Activated CD8-positive, alpha-beta memory T cell treated with anti-CD3 and anti-CD28 coated beads for 48 hours (primary cell): Measurements from ENCODE around the gene UBE2F.
"Not testable (repeated sequence)": the region's sequence is repeated elsewhere in the genome, so short reads cannot be mapped to it uniquely, and the experiment has no call there.

Source experiments
- DNase-seq, 3 experiments: peaks; one replicate each; pipeline ENCODE4 v3.0.0-alpha.2; 2020; ENCODE audit warnings: low read depth in 2 of 3, low spot score in 2 of 3

The UBE2F gene

GRCh38 chr2:237943395-237944094 lies 23.3 kb upstream of the UBE2F start:
- DNase-seq, result no peak

DNA sequence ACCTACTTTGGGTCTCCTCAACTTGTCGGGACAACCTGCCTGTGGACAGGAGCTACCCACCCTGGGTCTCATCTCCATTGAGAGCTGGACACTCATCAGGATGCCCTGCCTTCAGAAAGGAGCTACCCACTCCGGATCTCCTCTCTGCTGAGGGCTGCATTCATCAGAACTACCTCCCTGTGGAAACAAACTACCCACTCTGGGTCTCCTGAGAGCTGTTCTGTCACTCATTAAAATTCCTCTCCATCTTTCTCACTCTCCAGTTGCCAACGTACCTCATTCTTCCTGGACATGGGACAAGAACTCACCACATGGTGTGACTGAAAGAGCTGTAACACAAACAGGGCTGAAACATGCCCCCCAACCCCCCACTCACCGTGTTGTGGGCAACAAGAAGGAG lies 22.5 kb upstream of the UBE2F start:
- no peak for DNase-seq

GRCh38 chr2:237946423-237946822 lies 20.4 kb upstream of the UBE2F start:
- DNase-seq, result no peak

- DNase-seq, result not testable (repeated sequence)
Observed at GRCh38 chr2:237951354-237951753, 15.5 kb upstream of the UBE2F start.

- DNase-seq, result no peak
Observed at GRCh38 chr2:237951878-237952277, 14.9 kb upstream of the UBE2F start.

DNA sequence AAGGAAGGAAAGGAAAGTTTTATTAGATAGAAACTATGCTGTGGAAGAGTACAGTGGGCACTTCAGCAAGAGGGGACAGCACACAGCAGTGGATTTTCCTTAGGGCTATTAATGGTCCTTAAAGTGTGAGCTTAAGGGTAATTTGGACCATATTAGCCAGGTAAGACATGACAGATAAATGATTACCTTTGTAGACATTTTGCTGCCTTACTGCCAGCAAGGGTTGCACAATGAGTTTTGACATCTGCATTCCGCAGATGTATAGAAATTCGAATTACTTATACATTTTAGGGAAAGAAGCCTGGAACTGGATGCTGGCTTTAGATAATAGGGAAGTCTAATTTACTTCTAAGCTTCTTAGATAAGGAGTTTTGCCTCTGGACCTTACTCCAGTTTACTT lies 14.0 kb upstream of the UBE2F start:
- no peak for DNase-seq

DNA sequence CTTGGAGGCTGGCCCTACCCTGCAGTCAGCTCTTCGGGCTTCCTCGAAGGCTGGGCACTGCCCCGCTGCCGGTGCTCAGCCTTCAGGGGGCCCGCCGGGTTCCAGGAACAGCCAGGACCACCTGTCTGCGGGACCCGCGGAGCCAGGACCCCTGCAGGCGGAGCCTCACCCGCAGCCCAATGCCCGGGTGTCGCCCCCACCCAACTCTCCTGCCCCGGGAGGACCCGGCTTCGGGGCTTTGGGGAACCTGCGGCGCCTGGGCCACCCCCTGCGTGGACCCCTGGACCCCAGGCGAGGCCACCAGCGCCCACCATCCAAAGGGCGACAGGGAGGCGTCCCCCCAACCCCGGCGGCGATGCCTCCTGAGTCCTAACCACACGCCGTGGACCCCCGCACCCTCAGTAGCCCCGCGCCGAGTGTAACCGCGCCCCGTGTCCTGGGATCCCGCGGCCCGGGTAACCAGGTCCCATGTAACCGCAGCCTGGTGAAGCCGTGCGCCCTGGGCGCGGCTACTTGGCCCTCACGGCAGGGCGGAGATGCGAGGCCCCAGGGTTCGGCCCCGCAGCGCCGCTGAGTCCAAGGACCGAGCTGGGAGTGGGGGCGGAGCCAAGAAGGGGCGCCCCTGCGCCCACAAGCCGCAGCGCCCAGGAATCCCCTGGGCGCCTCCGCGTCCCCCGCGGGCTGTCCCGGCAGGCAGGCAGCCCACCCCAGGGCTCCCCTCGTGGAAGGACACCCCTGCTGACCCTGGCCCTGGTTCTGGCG lies 11.0 kb upstream of the UBE2F start:
- DNase-seq, result no peak

- no peak for DNase-seq
Observed at GRCh38 chr2:237956402-237956736, 10.4 kb upstream of the UBE2F start.

GRCh38 chr2:237961637-237962036 lies 5.2 kb upstream of the UBE2F start:
- DNase-seq, result no peak

- no peak for DNase-seq
Observed at GRCh38 chr2:237962432-237963084, 4.3 kb upstream of the UBE2F start.

GRCh38 chr2:237963490-237963991 lies 3.3 kb upstream of the UBE2F start:
- not testable (repeated sequence) for DNase-seq

GRCh38 chr2:237964194-237964577 lies 2.6 kb upstream of the UBE2F start:
- no peak for DNase-seq

DNA sequence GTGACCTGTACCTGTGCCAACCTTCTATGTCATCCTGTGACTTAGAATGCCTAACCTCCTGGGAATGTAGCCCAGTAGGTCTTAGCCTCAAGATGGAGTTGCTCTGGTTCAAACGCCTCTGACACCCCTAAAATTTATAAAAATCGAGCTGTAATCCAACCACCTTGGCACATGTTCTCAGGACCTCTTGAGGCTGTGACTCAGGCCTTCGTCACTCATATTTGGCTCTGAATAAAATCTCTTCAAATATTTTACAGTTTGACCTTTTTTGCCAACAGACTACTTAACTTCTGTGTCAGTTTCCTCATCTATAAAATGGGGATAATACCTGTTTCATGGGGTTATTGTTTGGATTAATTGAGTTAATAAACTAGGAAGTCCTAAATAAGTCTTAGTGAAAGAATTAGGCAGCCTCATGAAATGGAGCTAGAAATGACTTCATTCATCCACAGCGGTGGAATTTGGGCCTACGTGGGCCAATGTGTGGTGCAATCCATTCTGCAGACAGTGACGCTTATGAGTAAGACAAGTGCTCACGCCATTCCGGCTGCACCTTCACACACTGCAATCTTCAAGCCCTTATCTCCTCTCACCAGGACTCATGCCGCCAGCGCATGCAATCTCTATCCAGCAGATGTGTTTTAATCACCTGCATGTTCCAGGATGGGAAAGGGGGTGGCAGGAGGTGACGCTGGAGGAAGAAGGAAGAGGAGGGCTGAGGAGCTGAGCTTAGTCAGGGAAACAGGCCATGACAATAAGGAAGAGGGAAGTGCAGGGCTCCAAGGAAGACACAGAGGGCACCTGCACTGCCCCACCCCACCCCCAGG lies 2.0 kb upstream of the UBE2F start:
- no peak for DNase-seq

DNA sequence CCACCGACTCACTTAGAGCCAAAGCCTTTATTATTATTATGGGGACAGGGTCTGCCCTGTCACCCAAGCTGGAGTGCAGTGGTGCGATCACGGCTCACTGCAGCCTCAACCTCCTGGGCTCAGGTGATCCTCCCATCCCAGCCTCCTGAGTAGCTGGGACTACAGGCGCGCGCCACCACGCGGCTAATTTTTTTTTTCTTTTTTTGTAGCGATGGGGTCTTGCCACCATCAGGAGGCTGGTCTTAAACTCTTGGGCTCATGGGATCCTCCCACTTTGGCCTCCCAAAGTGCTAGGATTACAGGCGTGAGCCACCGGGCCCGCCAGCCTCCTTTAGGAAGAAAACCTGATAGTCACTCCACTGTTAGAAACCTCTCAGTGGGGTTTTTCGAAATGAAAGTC lies 970 bp upstream of the UBE2F start:
- DNase-seq, result not testable (repeated sequence)

DNA sequence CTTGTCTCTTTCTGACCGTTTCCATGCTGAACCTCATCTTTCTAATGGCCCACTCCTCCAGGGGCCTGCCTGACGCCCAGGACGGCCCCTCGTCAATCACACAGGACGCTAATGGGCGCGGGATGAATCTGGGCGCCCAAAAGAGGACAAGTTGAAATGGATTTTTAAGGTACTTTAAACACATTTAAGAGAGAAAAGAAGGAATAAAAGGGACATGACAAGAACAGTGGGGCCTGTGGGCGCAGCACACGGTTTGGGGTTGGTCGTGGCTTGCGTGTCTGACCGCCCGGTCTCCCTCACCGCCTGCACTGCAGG lies 607 bp upstream of the UBE2F start:
- no peak for DNase-seq

GRCh38 chr2:237967463-237967951 lies 693 bp downstream of the UBE2F start:
- no peak for DNase-seq

DNA sequence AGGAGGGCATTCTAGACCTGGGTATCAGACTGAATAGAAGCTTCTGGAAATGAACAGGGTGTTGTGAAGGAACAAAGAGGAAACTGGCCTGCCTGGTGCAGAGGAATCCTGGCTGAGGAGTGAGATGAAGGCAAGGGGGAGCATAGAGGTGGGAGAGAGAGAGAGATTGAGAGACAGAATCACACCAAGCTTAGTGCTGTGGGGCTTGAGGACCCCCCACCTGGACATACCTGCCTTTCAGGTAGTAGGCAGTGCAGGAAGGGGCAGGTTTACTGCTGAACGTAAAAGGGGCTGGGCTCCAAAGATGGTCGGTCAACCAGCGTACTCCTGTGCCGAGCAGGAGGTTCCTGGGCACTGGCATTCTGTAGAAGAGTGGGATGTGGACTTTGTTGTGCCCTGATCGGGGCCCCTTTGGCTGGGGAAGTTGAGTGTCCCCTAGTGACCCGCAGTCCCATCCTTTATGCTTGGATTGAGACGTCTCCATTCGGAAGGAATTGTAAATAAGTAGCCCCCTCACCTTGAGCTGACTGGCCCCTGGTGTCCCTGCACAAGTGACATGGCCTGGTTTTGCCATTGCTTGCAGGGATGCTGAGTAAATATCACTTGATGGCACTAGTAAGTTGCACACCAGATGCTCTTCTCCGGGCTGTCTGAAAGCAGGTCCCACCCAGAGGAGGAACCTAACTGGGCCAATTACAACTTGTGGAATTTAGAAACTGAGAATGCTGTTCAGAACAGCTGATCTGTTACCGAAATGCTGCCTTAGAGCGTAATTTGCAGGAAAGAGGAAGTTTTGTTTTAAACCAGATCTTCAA lies 1.4 kb downstream of the UBE2F start:
- no peak for DNase-seq

GRCh38 chr2:237971661-237972060 lies 4.8 kb downstream of the UBE2F start:
- no peak for DNase-seq

DNA sequence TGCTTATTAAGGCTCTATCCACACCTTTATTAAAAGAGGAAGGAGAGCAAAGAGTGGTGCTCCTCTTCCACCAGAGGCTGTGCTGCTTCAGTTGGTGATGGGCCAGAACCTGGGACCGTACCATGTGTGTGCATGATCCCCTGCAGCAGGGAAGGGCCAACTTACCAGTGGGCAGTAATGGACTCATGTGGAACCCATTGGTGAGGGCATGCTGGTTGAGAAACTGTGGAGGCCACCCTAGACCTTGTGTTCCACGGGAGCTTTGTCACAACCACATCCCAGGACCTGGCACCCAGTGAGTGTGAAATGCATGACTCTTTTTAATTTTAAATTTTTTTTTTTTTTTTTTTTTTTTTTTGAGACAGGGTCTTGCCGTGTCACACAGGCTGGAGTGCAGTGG lies 5.4 kb downstream of the UBE2F start:
- DNase-seq, result no peak

- no peak for DNase-seq
Observed at GRCh38 chr2:237972936-237973335, 6.1 kb downstream of the UBE2F start.
